Measurements from ENCODE around the gene SLC14A1.
"Not testable (repeated sequence)": the region's sequence is repeated elsewhere in the genome, so short reads cannot be mapped to it uniquely, and the experiment has no call there.

SLC14A1 gene

GRCh38 chr18:45724601-45725000 is 620 bp downstream of the SLC14A1 start:
- DNase-seq: no peak

- DNase-seq: no peak
Observed at GRCh38 chr18:45725336-45725735, 1.4 kb downstream of the SLC14A1 start.

DNA sequence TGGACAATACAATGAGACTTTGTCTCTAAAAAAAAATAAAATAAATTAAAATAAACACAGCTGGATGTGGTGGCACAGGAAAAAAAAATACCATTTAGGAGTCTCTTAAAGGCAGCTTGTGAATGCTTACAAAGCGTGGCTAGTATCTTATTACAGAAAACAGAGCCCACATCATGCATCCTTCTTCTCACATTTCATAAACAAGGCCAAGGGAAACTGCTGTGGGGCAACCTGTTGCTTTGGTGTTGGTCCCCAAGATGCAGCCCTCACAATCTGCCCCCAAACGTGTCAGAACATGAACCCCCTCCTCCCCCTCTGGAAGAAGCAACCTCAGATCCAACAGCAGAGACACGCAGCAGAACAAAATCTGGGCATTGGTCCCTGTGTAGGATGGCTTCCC is 2.6 kb downstream of the SLC14A1 start:
- no peak for DNase-seq

- no peak for DNase-seq
Observed at GRCh38 chr18:45727068-45727467, 3.1 kb downstream of the SLC14A1 start.

GRCh38 chr18:45728336-45729010 is 4.5 kb downstream of the SLC14A1 start:
- no peak for DNase-seq

GRCh38 chr18:45730832-45731575 is 7.0 kb downstream of the SLC14A1 start:
- no peak for DNase-seq

GRCh38 chr18:45731716-45732115 is 7.7 kb downstream of the SLC14A1 start:
- no peak for DNase-seq

DNA sequence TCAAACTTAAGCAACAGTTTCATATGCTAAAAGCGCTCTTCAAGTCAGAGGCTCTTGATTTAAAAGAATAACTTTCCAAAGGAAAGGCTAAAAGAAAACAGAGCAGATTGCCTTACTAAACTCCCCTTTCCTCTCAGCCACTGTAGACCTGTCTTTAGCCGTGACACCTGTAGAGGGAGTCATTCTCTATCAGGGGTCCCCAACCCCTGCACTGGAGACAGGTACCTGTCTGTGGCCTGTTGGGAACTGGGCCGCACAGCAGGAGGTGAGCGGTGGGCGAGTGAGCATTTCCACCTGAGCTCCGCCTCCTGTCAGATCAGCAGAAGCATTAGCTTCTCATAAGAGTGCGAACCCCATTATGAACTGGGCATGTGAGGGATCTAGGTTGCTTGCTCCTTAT is 9.6 kb downstream of the SLC14A1 start:
- DNase-seq: no peak

DNA sequence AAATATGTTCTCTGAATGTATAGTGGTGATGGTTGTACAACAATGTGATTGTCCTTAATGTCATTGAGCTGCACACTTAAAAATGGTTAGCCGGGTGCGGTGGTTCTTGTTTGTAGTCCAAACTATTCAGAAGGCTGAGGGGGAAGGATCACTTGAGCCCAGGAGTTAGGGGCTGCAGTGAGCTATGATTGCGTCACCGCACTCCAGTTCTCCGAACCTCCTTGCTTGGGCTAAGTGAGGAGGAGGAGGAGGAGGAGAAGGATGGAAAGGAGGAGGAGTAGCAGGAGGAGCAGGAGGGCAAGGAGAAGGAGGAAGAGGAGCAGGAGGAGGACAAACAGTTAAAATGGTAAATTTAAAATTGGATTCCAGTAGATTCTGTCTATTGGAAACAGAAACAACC is 10.5 kb downstream of the SLC14A1 start:
- DNase-seq: no peak

DNA sequence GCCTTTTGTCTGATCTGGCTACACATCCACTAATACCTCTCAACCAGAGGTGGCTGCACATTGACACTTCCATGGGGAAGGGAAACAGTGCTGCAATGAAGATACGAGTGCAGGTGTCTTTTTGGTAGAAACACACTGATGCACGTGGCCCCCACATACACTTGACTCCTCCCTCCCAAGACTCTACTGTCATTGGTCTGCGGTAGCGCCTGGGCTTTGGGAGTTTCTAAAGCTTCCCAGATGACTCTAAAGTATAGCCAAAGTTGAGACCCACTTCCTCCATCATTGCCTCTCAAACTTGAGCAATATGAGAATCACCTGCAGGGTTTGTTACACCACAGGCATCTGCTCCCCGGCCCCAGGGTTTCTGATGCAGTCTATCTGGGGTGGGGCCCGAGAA is 11.0 kb downstream of the SLC14A1 start:
- DNase-seq: no peak

DNA sequence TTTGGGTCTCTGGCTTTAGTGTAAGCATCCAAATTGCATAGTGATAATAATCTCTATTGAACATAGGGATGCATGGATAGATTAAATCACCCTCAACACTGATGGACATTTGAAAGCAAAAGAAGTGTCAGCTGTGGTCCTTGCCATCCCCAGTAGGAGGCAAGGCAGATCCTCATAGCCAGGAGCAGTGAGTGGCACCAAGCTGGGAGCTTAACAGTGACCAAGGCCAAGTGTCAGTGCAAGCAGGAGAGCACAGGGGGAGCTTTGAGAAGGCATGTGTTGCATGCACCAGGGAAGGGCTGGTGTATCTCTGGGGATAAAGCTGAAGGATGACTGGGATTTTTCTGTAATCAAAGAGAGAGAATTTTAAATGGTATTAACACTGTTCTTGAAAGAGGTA is 14.7 kb downstream of the SLC14A1 start:
- DNase-seq: no peak

GRCh38 chr18:45739268-45739667 is 15.3 kb downstream of the SLC14A1 start:
- no peak for DNase-seq

DNA sequence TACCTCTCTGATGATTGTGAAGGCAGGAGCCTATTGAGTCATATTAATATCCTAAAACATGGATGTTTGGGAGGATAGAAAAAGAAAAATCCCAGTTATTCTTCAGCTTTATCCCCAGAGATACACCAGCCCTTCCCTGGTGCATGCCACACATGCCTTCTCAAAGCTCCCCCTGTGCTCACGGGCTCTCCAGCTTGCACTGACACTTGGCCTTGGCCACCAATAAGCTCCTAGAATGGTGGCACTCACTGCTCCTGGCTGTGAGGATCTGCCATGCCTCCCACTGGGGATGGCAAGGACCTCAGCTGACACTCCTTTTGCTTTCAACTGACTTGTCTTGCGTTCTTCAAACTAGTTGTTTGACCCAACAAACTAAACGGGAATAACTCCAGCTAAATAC is 15.9 kb downstream of the SLC14A1 start:
- DNase-seq: no peak

GRCh38 chr18:45741056-45741455 is 17.1 kb downstream of the SLC14A1 start:
- no peak for DNase-seq

DNA sequence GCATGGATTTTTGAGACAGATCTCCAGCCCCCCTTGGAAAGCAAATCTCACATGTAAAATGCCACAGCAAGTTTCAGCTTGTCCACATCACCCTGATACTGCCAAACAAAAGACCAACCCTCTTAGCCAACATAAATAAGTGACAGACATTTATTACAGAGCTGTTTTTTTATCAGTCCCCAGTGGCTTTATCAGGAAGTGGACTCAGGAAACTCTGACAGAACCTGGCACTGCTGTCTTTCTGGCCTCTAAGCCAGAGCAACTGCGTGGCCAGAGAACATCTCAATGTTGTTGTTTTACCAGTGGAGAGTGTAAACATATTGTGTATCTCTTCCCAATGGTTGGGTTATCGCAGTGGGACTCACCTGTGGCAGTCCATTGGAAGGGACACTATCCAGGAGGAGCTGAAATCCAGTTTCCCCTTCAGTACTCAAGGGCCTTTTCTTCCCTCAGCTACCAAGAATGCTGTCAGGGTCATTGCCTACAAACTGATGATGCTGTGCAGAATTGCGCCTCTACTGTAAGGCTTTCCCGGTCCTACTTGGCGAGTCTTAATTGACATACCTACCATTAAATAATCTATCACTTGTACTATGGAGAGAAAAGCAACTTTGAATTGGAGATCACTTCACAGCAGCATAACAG is 22.0 kb downstream of the SLC14A1 start:
- DNase-seq: no peak

DNA sequence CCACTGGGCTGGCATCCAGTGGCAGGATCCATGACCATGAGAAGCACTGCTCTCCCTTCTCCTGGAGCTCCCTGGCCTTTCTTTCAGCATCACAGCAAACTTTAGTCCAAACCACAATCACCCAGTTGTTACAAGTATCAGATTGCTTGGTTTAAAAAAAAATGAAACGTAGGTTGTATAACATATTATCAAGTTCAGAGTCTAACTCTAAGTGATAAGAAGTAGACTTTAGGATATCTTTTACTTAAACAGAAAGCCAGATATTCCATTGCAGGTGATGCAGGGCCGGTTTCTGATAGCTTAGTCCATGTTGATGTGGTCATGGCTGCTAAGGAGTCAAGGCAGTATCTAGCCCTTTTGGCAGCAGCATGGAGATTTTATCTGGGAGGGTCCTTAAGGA is 24.5 kb downstream of the SLC14A1 start:
- no peak for DNase-seq

- no peak for DNase-seq
Observed at GRCh38 chr18:45749918-45750689, 26.1 kb downstream of the SLC14A1 start.

DNA sequence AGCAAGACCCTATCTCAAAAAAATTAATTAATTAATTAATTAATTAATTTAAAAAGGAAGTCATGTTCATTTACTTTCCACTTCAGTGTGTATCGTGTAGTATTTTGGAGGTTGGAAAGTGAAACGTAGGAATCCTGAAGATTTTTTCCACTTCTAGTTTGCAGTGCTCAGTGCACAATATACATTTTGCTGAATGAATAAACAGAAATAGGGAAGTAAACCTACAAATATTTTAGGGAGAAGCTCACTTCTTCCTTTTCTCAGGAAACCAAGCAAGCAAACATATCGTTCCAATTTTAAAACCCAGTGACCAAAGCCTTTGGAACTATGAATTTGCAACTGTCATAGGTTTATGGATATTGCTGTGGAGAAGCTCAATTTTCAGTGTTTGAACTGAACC is 27.8 kb downstream of the SLC14A1 start:
- DNase-seq: no peak

- no peak for DNase-seq
Observed at GRCh38 chr18:45752681-45753080, 28.7 kb downstream of the SLC14A1 start.

DNA sequence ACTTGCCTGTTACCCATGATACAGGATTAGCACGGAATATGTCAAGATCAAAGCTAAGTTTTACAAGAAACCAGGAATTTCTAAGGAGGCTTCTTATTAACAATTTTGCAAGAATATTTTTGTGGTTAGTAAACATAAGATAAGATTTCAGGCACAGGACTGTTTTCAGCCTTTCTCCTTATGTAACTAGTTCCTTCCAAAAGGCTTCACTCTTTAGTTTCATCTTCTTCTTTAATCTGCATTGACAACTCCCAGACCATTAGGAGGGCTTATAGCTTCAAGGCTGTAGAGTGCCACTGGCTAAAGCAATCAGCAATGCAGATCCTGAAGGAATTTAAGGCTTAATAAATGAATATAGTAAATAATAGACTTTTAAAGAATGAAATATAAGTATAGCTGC is 29.3 kb downstream of the SLC14A1 start:
- DNase-seq: no peak

DNA sequence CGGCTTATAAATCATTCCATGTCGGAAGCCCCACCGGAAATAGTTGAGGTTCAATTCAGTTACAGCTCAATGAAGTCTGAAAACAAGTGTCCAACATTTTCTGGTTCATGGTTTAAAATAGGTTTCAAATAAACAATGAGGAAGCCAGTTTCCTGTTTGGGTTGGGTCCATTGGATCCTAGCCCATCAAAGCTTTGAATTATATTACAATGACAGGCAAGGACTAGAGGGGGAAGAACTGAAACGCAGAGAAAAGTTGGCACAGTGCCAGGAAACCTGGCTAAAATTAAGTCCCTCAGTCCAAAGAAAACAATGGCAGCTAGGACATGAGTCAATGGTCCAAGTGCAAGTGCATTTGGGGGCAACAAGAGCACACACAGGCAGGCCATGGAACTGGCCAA is 32.0 kb downstream of the SLC14A1 start:
- DNase-seq: no peak

GRCh38 chr18:45757005-45757404 is 33.0 kb downstream of the SLC14A1 start:
- DNase-seq: no peak

- not testable (repeated sequence) for DNase-seq
Observed at GRCh38 chr18:45757644-45758043, 33.7 kb downstream of the SLC14A1 start.
